GM19099 (cell line): ENCODE data around the gene CASK.

Source experiments
- POLR2A ChIP-seq: IDR thresholded peaks from 3 replicates; pipeline ENCODE4 v1.6.1; 2011; ENCODE audit warnings: low read depth; ENCODE audit not compliant: insufficient read length; ENCODE audit errors: extremely low read depth

CASK gene

DNA sequence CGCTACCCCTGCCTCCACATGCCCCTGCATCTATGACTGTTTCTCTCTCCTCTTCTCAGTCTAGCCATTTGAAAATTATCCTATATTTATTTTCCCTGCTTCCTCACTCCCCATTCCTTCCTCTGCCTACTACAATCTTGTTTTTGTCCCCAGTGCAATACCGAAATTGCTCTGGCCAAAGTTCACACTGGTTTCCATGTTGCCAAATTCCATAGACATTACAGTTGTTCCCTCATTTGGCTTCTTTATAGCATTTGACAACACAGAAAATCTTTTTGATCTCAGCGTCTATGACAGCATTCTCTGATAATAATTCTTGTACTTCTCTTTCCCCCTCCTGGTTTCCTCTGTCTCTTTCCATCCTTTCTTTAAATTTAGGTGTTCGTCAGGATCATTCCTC, 100.0 kb downstream of the CASK start:
- TF ChIP-seq POLR2A, result no peak

DNA sequence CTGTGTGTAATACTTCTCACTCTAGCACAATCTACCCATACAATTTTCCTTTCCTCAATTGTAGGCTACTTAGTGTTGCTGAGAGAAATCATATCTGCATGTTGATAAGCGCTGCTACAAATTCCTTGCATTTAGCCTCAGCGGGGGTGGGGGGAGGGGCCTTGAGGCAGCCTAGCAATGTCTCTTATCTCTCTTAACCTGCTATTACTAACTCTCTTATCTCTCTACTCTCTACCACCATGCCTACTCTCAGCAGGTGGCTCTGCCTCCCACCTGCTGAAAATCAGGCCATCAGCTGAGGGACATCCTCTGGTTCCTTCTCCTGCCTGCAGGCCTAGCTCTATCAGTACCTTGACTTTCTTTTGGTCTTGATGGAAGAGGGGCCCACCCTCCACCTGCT, 100.5 kb downstream of the CASK start:
- no peak for TF ChIP-seq POLR2A

DNA sequence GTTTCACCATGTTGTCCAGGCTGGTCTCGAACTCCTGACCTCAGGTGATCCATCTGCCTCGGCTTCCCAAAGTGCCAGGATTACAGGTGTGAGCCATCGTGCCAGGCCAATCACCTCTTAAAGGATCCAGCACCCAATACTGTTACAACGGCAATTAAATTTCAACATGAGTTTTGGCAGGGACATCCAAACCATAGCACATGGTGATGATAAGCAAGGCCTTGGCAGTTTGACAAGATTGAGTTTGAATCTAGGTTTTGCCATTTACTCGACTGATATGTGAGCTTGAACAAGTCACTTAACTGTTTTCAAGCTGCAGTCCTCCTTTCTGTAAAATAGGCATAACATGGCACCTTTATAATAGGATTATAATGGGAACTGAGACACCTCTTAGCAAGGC, 115.3 kb downstream of the CASK start:
- no peak for TF ChIP-seq POLR2A

DNA sequence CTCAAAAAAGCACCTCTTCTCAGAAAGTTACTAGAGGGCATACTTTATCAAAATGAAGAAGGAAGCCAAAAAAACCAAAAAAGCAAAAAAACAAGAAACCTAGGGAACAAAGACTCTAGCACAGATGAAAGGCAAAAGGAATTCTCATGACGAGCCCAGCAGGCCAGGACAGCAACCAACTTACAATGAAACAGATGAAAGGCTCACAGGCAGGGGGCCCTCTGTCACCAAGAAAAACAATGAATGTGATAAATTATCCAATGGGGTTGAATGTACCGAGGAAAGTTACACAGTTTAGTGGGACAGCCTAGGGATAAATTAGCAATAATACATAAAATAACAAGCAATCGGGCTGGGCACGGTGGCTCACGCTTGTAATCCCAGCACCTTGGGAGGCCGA, 120.4 kb downstream of the CASK start:
- no peak for TF ChIP-seq POLR2A

DNA sequence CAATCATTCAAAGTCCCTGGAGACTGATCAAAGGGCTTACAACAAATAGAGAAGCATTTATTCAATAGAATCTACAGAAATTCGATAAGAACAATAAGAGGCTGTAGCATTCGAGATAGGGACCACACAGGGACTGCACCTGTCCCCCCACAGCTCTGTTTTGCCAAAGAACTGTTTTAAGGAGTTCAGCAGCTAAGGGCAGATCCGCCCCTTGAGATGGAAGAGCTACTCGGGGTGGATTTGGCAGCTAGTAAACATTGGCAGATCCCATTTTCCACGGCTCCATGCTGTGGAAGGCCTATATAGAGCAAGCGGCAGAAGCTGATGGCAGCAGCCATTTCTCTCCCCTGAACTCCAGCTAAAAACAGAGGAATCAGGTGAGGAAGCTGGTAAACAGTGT, 123.7 kb downstream of the CASK start:
- TF ChIP-seq POLR2A, result no peak

DNA sequence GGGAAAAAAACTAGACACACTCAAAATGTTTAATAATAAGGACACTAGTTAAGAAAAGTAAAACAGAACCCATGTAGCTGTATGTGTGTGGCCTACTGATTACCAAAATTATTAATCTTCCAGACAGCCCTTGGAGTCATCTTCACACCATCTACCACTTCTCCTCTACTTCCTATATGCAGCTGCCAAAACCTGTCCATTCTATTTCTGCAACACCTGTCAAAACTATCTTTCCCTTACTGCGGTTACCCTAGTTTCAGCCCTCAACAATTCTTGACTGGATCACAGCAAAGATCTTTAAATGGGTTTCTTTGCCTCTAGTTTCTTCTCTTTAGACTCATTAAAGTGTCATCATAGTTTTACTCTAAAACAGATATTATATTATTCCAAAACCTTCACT, 126.8 kb downstream of the CASK start:
- no peak for TF ChIP-seq POLR2A

DNA sequence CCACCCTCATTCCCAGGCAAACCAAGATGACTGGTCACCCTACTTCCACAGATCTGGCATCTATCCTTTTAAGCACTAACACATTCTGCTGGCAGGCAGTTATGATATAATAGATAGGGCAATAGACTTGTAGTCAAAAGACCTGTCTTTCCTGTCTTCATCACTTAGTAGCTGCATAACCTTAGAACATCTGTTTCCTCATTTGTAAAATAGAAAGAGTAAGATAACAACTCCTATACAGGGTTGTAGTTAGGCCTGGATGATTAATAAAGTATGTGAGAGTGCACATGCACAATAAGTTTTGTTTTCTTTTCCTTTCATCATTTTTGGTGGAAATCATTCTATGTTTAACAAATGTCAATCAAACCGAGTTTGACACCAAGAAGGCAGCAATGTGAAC, 127.3 kb downstream of the CASK start:
- no peak for TF ChIP-seq POLR2A

DNA sequence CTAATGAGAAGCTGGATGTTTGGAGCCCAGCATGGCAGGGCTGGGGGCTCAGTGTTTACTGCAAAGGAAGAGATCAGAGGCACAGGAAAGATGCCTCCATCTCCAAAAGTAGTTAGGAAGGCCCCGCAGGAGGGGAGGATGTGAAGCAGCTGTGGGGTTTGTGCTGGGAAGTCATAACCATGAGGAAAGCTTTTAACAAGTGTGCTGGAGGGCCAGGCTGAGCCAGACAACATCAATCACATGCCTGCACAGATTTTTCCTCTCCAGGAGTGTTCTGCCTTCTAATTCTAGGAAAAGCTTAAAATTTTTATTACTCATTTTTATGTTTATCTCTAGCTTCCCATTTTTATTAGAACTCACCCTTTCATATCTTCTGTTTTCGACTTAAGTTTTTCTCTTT, 134.0 kb downstream of the CASK start:
- TF ChIP-seq POLR2A, result no peak

DNA sequence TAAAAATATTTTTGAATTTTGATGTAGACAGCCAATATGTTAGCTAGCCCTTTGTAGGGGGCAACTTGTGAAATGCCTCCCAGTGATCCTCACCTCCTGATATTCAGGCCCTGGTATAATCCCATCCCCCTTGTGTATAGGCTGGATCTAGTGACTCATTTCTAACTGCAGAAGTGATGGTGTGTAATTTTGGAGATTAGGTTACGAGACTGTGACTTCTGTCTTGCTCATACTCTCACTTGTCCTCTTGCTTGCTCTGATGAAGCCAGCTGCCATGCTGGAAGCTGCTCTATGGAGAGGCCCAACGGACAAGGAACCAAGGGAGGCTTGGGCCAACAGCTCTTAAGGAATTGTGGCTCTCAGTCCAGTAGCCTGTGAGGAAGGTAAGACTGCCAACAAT, 137.7 kb downstream of the CASK start:
- TF ChIP-seq POLR2A, result no peak

DNA sequence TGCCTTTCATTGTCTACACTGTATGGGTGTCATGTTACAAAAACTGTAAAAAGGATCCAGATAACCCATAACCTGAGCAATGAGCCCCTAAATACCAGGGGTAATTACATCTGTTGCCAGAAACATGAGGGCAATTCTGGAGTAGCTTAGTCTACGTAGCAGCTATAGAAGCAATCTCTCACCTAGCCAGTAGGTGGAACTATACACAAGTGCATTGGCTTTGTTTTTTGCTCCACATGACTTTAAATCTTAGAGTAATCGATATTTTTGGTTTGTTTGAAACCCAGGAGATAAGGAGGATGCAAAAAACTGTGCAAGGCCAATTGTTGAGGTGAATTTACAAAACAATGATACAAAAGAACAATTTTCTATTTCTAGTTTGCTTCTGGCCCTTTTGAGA, 141.9 kb downstream of the CASK start:
- TF ChIP-seq POLR2A, result no peak

DNA sequence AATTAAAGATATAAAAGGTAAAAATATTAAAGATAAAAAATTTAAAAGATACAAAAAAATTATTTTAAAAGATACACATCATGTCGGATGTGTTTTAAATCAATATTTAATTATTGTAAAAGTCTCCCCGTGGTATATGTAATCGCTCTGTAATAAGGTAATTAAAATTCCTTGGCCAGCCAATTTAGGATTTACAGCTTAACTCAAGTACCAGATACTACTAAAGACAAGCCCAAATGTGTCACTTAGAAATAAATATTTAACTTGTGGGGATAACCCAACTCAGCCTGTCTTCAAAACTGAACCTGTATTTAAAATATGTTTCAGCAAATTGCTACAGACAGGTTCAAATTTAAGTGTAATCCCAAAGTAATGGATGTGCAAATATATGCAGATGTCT, 143.4 kb downstream of the CASK start:
- no peak for TF ChIP-seq POLR2A

DNA sequence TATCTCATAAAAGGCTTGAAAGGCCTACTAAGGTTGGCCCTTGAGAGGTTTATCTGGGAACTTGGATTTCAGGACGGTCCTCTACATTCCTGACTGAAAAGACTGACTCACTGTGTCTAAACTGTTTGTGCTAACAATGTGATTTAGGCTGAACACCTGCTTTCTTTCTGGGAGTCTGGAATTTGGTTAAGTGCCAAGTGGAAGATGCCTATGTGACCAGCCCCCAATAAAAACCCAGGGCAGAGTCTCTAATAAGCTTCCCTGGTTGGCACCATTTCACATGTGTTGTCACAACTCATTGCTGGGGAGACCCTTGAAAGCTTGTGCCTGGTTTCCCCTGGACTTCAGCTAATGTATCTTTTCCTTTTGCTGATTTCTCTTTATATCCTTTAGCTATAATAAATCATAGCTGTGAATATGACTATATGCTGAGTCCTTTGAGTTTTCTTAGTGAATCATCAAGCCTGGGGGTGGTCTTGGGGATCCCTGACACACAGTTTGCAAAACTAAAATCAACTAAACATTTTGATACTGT, 144.3 kb downstream of the CASK start:
- no peak for TF ChIP-seq POLR2A

DNA sequence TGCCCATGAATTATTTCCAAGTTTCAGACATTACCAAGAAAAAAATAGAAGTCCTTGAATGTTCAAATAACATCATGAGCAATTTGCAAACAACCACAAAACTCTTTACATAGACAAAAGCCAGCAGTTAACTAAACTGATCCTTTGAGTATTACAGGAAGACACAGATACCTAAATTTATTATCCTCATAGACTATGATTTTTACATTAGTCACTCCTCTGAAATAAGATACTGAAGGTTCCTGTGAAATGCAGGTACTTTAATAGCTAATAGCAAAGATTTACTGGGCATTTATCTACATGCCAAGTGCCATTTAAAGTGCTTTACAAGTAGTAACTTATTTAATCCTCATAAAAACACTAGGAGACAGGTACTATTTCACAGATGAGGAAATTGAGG, 161.7 kb downstream of the CASK start:
- TF ChIP-seq POLR2A, result no peak

DNA sequence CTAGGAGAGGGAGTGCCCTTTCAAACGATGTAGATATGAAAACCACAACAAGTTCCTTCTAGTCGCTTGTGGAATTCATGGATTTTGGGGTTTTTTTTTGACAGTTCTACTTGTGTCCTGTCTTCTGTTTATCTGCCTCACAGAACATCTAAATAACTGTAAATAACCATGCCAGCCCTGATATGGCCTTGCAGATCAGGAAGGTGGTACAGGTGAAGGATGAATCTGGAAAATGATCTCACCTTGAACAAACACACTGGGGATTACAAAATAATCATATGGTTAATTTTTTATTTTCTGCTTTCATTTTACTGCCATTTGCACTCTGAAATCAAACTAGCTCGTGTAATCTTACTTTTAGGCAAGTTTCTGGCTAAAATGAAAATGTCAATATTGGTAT, 162.2 kb downstream of the CASK start:
- no peak for TF ChIP-seq POLR2A

DNA sequence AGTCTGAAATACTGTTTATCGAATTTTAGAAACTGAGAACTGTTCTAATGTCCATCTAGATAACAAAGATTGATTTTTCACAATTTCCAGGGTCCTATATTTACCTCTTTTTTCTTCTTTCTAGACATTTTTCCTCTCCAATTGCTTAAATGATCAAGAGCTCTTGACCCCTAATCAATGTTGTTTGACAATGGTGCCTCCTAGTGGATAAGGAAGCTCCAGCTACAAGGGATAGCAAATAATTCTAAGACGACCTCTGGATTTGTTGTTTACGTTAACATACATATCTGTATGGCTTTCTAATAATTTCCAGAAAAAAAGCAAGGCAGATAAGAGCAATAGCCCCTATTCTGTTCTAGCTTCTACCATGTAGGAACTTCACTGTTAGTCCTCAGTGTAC, 163.5 kb downstream of the CASK start:
- TF ChIP-seq POLR2A, result no peak

DNA sequence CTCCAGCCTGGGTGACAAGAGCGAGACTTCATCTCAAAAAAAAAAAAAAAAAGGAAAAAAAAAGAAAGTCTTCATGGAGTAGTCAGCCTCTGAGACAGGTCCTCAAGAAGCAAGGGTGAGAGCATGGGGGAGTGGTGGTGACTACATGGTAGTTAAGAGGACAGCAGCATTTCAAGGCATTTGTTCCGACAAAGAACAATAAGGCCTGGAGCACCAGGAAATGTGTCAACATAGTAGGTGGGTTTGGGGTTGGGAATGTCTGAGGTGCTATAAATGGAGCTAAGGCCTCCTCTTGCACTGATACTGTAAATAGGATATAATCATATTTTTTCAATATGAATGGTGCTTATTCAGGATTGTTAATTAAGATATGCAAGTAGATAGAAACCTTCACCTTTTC, 165.0 kb downstream of the CASK start:
- no peak for TF ChIP-seq POLR2A

DNA sequence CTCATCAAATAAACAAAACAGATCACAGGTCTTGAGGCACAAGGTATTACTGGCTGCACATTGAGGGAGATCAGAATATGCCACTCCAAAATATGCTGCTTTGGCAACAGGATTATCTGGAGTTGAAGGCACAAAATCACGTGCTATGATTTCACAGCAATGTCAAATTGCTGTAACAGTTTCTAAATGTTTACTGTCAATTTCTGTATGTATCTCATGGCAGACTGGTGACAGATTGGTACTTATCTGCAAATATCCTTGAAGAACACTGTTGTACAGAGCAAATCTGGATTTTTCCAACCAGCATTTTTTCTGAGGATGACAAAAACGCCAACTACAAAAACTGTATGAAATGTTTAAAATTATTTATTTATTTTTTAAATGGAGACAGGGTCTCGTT, 172.6 kb downstream of the CASK start:
- no peak for TF ChIP-seq POLR2A

DNA sequence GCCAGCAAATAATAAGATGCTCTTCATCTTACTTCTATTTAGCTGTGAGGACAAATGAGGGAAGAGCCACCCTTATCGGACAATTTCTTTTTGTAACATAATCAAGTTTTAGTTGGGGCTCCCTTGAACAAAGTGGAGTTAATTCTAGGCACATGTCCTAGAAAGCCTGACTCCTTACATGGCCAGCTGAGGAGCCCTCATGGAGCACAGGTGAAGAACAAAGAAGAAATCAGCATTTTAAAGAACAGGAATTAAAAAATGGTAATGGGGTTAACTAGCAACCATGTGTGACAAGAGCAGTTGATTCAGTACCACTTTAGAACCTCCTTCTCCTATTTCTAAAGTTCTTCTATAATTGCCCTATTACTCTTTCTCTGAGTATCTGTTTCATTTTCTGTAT, 183.5 kb downstream of the CASK start:
- no peak for TF ChIP-seq POLR2A

DNA sequence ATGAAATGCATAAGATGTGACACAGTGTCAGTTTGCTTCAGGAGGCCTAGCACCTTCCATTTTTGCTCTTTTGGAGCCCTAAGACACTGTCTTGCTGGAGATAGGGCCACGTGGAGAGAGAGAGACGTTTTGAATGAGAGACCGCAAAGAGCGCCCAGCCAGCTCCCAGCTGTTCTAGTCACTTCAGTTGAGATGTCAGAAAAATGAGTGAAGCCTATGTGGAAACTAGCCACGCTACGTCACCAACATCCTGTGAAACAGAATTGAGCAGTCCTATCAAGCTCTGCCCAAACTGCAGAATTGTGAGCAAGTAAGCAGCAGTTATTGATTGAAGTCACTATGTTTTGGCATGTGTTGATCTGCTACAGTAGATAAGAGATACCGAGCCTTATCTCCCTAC, 186.3 kb downstream of the CASK start:
- TF ChIP-seq POLR2A, result no peak

DNA sequence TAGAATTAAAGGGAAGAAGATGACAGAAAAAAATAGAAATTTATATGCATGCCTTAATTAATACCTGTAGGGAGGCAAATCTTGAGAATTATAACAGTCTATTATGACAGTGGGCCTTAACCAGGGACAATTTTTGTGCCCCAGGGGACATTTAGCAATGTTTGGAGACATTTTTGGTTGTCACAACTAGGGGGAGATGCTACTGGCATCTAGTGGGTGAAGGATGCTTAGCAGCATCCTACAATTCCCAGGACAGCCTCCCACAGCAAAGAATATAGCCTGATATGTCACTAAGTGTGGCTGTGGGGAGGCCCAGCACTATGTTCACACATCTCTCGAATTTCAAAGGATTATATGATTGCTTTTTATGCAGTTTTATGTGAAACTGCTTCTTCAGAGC, 188.8 kb downstream of the CASK start:
- no peak for TF ChIP-seq POLR2A
